LNCaP clone FGC (cell line): ENCODE results near the gene DAG1.

Experiments
- DNase-seq: peaks from one replicate; pipeline ENCODE4 v3.0.0-alpha.2; 2011; ENCODE audit warnings: low read depth
- H3K4me3 ChIP-seq: 2 replicates; pipeline ENCODE4 v1.5.1; 2011; ENCODE audit warnings: mild to moderate bottlenecking, low read depth, low read length, control low read depth
- TF ChIP-seq, protein P1 (sequence below): IDR thresholded peaks from 2 replicates; pipeline ENCODE4 v1.5.1; 2012; ENCODE audit warnings: mild to moderate bottlenecking; ENCODE audit not compliant: control insufficient read depth, insufficient read depth; ENCODE audit errors: extremely low read depth

The DAG1 gene

GRCh38 chr3:49500205-49500731 is 30.2 kb downstream of the DAG1 start:
- no peak overlapping the region for H3K4me3 ChIP-seq
- no peak for DNase-seq
- TF ChIP-seq, protein P1, sequence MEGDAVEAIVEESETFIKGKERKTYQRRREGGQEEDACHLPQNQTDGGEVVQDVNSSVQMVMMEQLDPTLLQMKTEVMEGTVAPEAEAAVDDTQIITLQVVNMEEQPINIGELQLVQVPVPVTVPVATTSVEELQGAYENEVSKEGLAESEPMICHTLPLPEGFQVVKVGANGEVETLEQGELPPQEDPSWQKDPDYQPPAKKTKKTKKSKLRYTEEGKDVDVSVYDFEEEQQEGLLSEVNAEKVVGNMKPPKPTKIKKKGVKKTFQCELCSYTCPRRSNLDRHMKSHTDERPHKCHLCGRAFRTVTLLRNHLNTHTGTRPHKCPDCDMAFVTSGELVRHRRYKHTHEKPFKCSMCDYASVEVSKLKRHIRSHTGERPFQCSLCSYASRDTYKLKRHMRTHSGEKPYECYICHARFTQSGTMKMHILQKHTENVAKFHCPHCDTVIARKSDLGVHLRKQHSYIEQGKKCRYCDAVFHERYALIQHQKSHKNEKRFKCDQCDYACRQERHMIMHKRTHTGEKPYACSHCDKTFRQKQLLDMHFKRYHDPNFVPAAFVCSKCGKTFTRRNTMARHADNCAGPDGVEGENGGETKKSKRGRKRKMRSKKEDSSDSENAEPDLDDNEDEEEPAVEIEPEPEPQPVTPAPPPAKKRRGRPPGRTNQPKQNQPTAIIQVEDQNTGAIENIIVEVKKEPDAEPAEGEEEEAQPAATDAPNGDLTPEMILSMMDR = no peak

DNA sequence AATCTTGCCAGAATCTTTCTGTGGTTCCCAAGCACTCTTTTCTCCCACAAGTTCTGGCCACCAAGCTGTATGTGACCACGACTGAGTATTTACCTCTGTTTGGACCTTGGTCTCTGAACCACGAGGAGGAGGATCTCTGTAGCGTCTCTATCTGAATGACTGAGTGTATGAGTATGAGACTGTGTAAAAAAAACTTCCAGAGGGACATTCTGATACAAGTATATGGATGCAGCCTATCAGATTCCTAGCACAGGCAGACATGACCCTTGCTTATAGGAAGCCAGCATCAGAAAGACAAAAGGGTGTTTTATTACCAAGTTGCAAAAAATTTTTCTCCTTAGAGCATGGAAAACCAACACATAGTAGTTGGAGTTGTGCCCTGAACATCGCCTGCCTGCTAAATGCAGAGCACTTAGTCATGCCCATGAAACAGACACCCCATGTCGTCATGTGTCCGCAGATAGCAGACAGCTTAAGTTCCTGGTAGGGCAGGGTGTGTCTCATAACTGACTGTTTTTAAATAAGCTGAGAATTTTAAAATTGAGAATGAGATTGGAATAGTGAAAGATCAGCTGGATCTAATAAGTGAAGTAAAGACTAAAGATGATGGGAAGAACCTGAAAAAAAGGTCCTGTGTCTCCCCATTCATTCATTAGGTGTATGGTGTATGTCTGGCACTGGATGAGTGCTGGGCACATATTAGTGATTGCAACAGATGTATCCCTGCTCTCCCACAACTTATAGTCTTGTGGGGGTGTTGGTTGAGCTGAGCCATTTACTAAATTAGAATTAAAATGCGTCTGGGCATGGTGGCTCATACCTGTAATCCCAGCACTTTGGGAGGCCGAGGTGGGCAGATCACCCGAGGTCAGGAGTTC is 30.9 kb downstream of the DAG1 start:
- H3K4me3 ChIP-seq = no peak overlapping the region
- no peak for DNase-seq
- TF ChIP-seq, protein P1 = no peak

GRCh38 chr3:49501842-49502241 is 31.8 kb downstream of the DAG1 start:
- no peak for DNase-seq
- TF ChIP-seq, protein P1 = no peak
- H3K4me3 ChIP-seq = no peak overlapping the region

DNA sequence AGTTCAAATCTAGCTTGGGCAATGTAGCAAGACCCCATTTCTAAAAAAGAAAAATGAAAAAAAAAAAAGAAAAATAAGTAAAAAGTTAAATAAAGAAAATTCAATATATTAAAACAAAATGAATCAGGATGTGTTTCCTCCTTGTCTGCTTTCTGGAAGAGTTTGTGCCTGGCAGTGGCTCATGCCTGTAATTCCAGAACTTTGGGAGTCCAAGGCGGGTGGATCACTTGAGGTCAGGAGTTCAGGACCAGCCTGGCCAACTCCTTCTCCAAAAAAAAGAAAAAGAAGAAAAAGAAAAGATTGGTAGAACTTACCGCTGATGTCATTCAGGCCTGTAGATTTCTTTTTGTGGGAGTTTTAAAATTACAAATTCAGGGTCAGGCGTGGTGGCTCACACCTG is 36.8 kb downstream of the DAG1 start:
- DNase-seq = no peak
- H3K4me3 ChIP-seq = no peak overlapping the region
- TF ChIP-seq, protein P1 = no peak

GRCh38 chr3:49509028-49509561 is 39.0 kb downstream of the DAG1 start:
- TF ChIP-seq, protein P1 = no peak
- no peak overlapping the region for H3K4me3 ChIP-seq
- no peak for DNase-seq

DNA sequence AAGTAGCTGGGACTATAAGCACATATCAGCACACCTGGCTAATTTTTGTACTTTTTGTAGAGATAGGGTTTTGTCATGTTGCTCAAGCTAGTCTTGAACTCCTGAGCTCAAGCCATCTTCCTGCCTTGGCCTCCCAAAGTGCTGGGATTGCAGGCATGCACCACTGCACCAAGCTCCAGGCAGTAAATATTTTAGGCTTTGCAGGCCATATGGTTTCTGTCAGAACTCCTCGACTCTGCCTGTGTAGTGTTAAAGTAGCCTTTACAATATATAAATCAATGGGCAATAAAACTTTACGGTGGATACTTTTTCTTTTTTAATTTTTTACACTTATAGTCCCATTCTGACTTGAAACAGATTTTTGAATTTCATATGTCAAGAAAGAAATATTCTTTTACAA is 41.6 kb downstream of the DAG1 start:
- TF ChIP-seq, protein P1 = no peak
- no peak overlapping the region for H3K4me3 ChIP-seq
- no peak for DNase-seq
